HepG2 (cell line): ENCODE results near the gene PLD1.

Experiments used
- ETV6 ChIP-seq: sonication (generic); formaldehyde crosslinking; conservative IDR thresholded peaks from 2 replicates; pipeline ENCODE4 v1.4.0; 2020; ENCODE audit warnings: missing genetic modification reagents
- FOXK1 ChIP-seq: sonication (generic); formaldehyde crosslinking; IDR thresholded peaks from 2 replicates; pipeline ENCODE4 v1.4.0; 2020; ENCODE audit warnings: low read depth, missing genetic modification reagents, borderline replicate concordance
- HDAC1 ChIP-seq: sonication (generic); formaldehyde crosslinking; IDR thresholded peaks from 2 replicates; pipeline ENCODE4 v1.5.1; 2020; ENCODE audit warnings: mild to moderate bottlenecking, missing genetic modification reagents
- NFE2L1 ChIP-seq: sonication (generic); formaldehyde crosslinking; IDR thresholded peaks from 2 replicates; pipeline ENCODE4 v1.4.0; 2020; ENCODE audit warnings: missing genetic modification reagents, mild to moderate bottlenecking, borderline replicate concordance
- NR2F6 ChIP-seq, 2 experiments: IDR thresholded peaks; 2 replicates each; pipeline ENCODE4 v1.6.1; 2016; ENCODE audit warnings: antibody characterized with exemption in 1 of 2, mild to moderate bottlenecking in 1 of 2
- SMAD9 ChIP-seq: sonication (generic); formaldehyde crosslinking; IDR thresholded peaks from 2 replicates; pipeline ENCODE4 v1.5.1; 2020; ENCODE audit warnings: mild to moderate bottlenecking, missing genetic modification reagents
- ZBTB42 ChIP-seq: sonication (generic); formaldehyde crosslinking; IDR thresholded peaks from 2 replicates; pipeline ENCODE4 v1.5.0; 2020; ENCODE audit warnings: mild to moderate bottlenecking, missing genetic modification reagents
- ZBTB7A ChIP-seq: sonication (generic); formaldehyde crosslinking; IDR thresholded peaks from 2 replicates; pipeline ENCODE4 v1.8.0; 2022; ENCODE audit warnings: mild to moderate bottlenecking, missing genetic modification reagents
- ZKSCAN5 ChIP-seq: sonication (generic); formaldehyde crosslinking; IDR thresholded peaks from 2 replicates; pipeline ENCODE4 v1.5.1; 2020; ENCODE audit warnings: mild to moderate bottlenecking, missing genetic modification reagents
- ZNF138 ChIP-seq: sonication (generic); formaldehyde crosslinking; IDR thresholded peaks from 2 replicates; pipeline ENCODE4 v1.5.0; 2020; ENCODE audit warnings: mild to moderate bottlenecking, low read depth, missing genetic modification reagents
- ZNF792 ChIP-seq: IDR thresholded peaks from 2 replicates; pipeline ENCODE4 v1.6.1; 2016
- ZSCAN12 ChIP-seq: sonication (generic); formaldehyde crosslinking; IDR thresholded peaks from 2 replicates; pipeline ENCODE4 v1.9.0; 2021; ENCODE audit warnings: mild to moderate bottlenecking, missing genetic modification reagents
- TF ChIP-seq, protein P1 (sequence below): sonication (generic); formaldehyde crosslinking; IDR thresholded peaks from 2 replicates; pipeline ENCODE4 v1.5.0; 2020; ENCODE audit warnings: mild to moderate bottlenecking, missing genetic modification reagents, moderate library complexity

DNA sequence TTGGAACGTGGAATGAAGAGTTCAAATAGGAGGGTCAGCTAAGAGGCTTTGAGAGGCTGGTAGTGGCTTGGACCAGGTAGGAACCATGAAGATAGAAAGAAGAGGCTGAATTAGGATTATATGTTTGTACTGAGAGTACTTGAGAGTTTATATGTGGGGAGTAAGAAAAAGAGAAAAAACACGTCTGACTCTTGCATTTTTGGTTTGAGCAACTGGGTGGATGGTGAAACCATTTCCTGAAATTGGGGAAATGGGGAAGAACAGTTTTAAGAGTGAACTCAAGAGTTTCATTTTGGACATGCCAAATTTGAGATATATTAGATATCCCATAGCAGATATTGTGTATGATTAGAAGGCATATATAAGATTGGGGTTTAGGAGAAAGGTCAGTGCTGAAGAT is 257.2 kb downstream of the PLD1 start:
- no peak for TF ChIP-seq HDAC1
- TF ChIP-seq FOXK1 (CRISPR knock-in tag), result no peak
- no peak for TF ChIP-seq NFE2L1
- TF ChIP-seq, protein P1, sequence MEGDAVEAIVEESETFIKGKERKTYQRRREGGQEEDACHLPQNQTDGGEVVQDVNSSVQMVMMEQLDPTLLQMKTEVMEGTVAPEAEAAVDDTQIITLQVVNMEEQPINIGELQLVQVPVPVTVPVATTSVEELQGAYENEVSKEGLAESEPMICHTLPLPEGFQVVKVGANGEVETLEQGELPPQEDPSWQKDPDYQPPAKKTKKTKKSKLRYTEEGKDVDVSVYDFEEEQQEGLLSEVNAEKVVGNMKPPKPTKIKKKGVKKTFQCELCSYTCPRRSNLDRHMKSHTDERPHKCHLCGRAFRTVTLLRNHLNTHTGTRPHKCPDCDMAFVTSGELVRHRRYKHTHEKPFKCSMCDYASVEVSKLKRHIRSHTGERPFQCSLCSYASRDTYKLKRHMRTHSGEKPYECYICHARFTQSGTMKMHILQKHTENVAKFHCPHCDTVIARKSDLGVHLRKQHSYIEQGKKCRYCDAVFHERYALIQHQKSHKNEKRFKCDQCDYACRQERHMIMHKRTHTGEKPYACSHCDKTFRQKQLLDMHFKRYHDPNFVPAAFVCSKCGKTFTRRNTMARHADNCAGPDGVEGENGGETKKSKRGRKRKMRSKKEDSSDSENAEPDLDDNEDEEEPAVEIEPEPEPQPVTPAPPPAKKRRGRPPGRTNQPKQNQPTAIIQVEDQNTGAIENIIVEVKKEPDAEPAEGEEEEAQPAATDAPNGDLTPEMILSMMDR (CRISPR knock-in tag), result no peak
- no peak for TF ChIP-seq ZNF792 (CRISPR knock-in tag)
- TF ChIP-seq ZSCAN12 (CRISPR knock-in tag), result no peak
- no peak for TF ChIP-seq ZBTB42 (CRISPR knock-in tag)
- no peak for TF ChIP-seq ZBTB7A (CRISPR knock-in tag)
- no peak for TF ChIP-seq ZKSCAN5 (CRISPR knock-in tag)
- no peak for TF ChIP-seq SMAD9 (CRISPR knock-in tag)
- TF ChIP-seq ZNF138 (CRISPR knock-in tag), result no peak
- TF ChIP-seq ETV6 (CRISPR knock-in tag), result no peak
- TF ChIP-seq NR2F6 (IDR thresholded peaks at IDR 0.05), result no peak
- TF ChIP-seq NR2F6 (CRISPR knock-in tag; IDR thresholded peaks at IDR 0.05), result no peak
